ENCODE data around the gene TRIM2. TPM values are rescaled to one million over a fixed set of nuclear protein-coding genes. Genes with fewer than 3 reads are reported as not detected.
A peak's percentile ranks its signal among the peaks of the same experiment; 100 is the strongest.

The TRIM2 gene
- total RNA-seq, 1 experiment from 2014 or later, result 93.2 TPM

GRCh38 chr4:153252122-153252521 is 47.9 kb downstream of the TRIM2 start:
- Histone ChIP-seq H3K27me3 (replicated peaks; ENCODE audit: insufficient read depth, low read depth, low read length, poor library complexity) (no peaks in the 10 kb centered on the region), H3K36me3 (ENCODE audit: insufficient read depth, low read length, poor library complexity, severe bottlenecking) (no peaks in the 10 kb centered on the region), H3K4me1 (ENCODE audit: insufficient read depth, low read length, poor library complexity, severe bottlenecking) (peaks cover 54% of the 10 kb centered on the region), H3K4me3 (ENCODE audit: low read depth, low read length, poor library complexity, severe bottlenecking) (no peak overlapping the region), H3K27ac (ENCODE audit: low read depth, low read length, poor library complexity, severe bottlenecking) (no peak overlapping the region), H3K9me3 (ENCODE audit: low read depth, low read length, poor library complexity, severe bottlenecking) (no peaks in the 10 kb centered on the region)
- no TSS peak for BruUV-seq (replicated peaks)
- CTCF ChIA-PET, result no interaction called here
- no peak for DNase-seq (ENCODE audit: low spot score)
- POLR2A ChIA-PET (ENCODE audit: low non-redundant PET), result interaction anchor here (0.6 kb wide), 1 partner anchor 379 kb away, joined by 5 read pairs; no protein-coding TSS in a partner anchor
- TF ChIP-seq EZH2 (IDR thresholded peaks at IDR 0.05; ENCODE audit: borderline replicate concordance, low read depth, low read length, poor library complexity, severe bottlenecking), result no peak
- TF ChIP-seq, protein P1, sequence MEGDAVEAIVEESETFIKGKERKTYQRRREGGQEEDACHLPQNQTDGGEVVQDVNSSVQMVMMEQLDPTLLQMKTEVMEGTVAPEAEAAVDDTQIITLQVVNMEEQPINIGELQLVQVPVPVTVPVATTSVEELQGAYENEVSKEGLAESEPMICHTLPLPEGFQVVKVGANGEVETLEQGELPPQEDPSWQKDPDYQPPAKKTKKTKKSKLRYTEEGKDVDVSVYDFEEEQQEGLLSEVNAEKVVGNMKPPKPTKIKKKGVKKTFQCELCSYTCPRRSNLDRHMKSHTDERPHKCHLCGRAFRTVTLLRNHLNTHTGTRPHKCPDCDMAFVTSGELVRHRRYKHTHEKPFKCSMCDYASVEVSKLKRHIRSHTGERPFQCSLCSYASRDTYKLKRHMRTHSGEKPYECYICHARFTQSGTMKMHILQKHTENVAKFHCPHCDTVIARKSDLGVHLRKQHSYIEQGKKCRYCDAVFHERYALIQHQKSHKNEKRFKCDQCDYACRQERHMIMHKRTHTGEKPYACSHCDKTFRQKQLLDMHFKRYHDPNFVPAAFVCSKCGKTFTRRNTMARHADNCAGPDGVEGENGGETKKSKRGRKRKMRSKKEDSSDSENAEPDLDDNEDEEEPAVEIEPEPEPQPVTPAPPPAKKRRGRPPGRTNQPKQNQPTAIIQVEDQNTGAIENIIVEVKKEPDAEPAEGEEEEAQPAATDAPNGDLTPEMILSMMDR (conservative IDR thresholded peaks at IDR 0.05; ENCODE audit: low read depth, low read length), result no peak
- intact Hi-C loops (cut with micrococcal nuclease; ENCODE audit: unreplicated experiment), result no loop called here

- H3K27ac ChIP-seq (ENCODE audit: low read depth, low read length, poor library complexity, severe bottlenecking), result no peak overlapping the region
- ChIA-PET CTCF (no interaction called here), POLR2A (ENCODE audit: low non-redundant PET) (no interaction called here)
- H3K4me1 ChIP-seq (ENCODE audit: insufficient read depth, low read length, poor library complexity, severe bottlenecking), result peaks cover 62% of the 10 kb centered on the region
- DNase-seq (ENCODE audit: low spot score), result no peak
- BruUV-seq (replicated peaks), result no TSS peak
- no peaks in the 10 kb centered on the region for H3K9me3 ChIP-seq (ENCODE audit: low read depth, low read length, poor library complexity, severe bottlenecking)
- H3K27me3 ChIP-seq (replicated peaks; ENCODE audit: insufficient read depth, low read depth, low read length, poor library complexity), result no peaks in the 10 kb centered on the region
- H3K4me3 ChIP-seq (ENCODE audit: low read depth, low read length, poor library complexity, severe bottlenecking), result no peak overlapping the region
- intact Hi-C loops (cut with micrococcal nuclease; ENCODE audit: unreplicated experiment), result no loop called here
- TF ChIP-seq, protein P1 (conservative IDR thresholded peaks at IDR 0.05; ENCODE audit: low read depth, low read length), result no peak
- TF ChIP-seq EZH2 (IDR thresholded peaks at IDR 0.05; ENCODE audit: borderline replicate concordance, low read depth, low read length, poor library complexity, severe bottlenecking), result no peak
- no peaks in the 10 kb centered on the region for H3K36me3 ChIP-seq (ENCODE audit: insufficient read depth, low read length, poor library complexity, severe bottlenecking)
Measured at GRCh38 chr4:153255233-153255632, 51.0 kb downstream of the TRIM2 start.

DNA sequence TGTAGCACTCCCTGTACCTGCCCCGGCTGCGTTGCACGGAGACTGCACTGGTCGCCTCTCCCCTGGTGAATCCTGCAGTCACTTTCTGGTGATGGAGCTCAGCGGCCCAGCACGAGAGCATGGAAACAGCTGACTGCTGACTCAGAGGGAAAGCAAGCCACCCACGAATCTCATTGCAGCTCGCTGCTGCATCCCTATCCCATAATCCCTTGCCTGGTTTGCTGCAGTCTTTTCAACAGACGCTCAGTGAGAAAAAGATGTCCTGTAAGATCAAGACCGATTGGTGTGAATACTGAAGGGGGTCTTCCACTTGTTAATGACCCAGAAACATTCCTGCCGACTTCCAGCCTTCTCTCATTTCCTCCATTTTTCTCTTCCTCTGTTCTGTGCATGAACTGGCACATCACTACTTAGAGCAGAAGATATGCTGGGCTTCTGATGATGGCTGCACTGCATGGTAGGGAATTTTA is 52.9 kb downstream of the TRIM2 start:
- CTCF ChIA-PET, result interaction anchor here (1.2 kb wide), 1 partner anchor 114 kb away, joined by 4 read pairs; no protein-coding TSS in a partner anchor
- peak; percentile 89 for DNase-seq (ENCODE audit: low spot score)
- TF ChIP-seq, protein P1 (conservative IDR thresholded peaks at IDR 0.05; ENCODE audit: low read depth, low read length), result no peak
- TF ChIP-seq EZH2 (IDR thresholded peaks at IDR 0.05; ENCODE audit: borderline replicate concordance, low read depth, low read length, poor library complexity, severe bottlenecking), result no peak
- H3K4me3 ChIP-seq (ENCODE audit: low read depth, low read length, poor library complexity, severe bottlenecking), result peak overlapping the region; percentile 43
- BruUV-seq (replicated peaks), result no TSS peak
- intact Hi-C loops (cut with micrococcal nuclease; ENCODE audit: unreplicated experiment), result loop anchor here (2.0 kb wide), 1 partner anchor 34 kb away; no protein-coding TSS in a partner anchor
- no peaks in the 10 kb centered on the region for H3K36me3 ChIP-seq (ENCODE audit: insufficient read depth, low read length, poor library complexity, severe bottlenecking)
- peaks cover 60% of the 10 kb centered on the region for H3K4me1 ChIP-seq (ENCODE audit: insufficient read depth, low read length, poor library complexity, severe bottlenecking)
- peak overlapping the region; percentile 84 for H3K27ac ChIP-seq (ENCODE audit: low read depth, low read length, poor library complexity, severe bottlenecking)
- POLR2A ChIA-PET (ENCODE audit: low non-redundant PET), result interaction anchor here (0.7 to 1.0 kb wide), 2 partner anchors 11 to 34 kb away, joined by 3 read pairs; no protein-coding TSS in a partner anchor
- no peaks in the 10 kb centered on the region for H3K27me3 ChIP-seq (replicated peaks; ENCODE audit: insufficient read depth, low read depth, low read length, poor library complexity)
- H3K9me3 ChIP-seq (ENCODE audit: low read depth, low read length, poor library complexity, severe bottlenecking), result peaks cover 9% of the 10 kb centered on the region

Data from A673 (cell line).